Lower lobe of right lung (tissue), 2 donors: ENCODE data around the gene CTDSP1. TPM values are rescaled to one million over a fixed set of nuclear protein-coding genes. Genes with fewer than 3 reads are reported as not detected.

ENCODE experiments used
- ATAC-seq, 2 donors: fragments of 200-7000 bp; cut with Tn5 transposase; one replicate each; pipeline ENCODE4 v1.9.1; 2020 to 2022; ENCODE audit warnings: mild to moderate bottlenecking in 2 of 2, moderate library complexity in 2 of 2
- DNase-seq: peaks from one replicate; pipeline ENCODE4 v3.0.0-alpha.2; 2020
- H3K27ac ChIP-seq: fragments of 200-600 bp; one replicate; pipeline ENCODE4 v1.8.0; 2022
- H3K27me3 ChIP-seq: fragments of 200-600 bp; one replicate; pipeline ENCODE4 v1.8.0; 2022; ENCODE audit warnings: low read depth
- H3K36me3 ChIP-seq: fragments of 200-600 bp; one replicate; pipeline ENCODE4 v1.8.0; 2022; ENCODE audit warnings: mild to moderate bottlenecking
- H3K4me1 ChIP-seq: fragments of 200-600 bp; one replicate; pipeline ENCODE4 v1.8.0; 2022
- H3K4me3 ChIP-seq: fragments of 200-600 bp; one replicate; pipeline ENCODE4 v1.8.0; 2022; ENCODE audit warnings: mild to moderate bottlenecking
- H3K9me3 ChIP-seq: fragments of 200-600 bp; one replicate; pipeline ENCODE4 v1.8.0; 2022
- intact Hi-C: fragments of 100-400 bp; cut with DNase I; formaldehyde crosslinking; loops from one replicate; pipeline ENCODE4 v1.11.0; 2022
- total RNA-seq: library from RNA; stranded (reverse); fragmentation: NEBNext Ultra II Directional; extraction: Animal tissue kit (Norgen Biotek cat#: 25700); gene quantifications from one replicate; pipeline ENCODE4 v1.2.1, GENCODE V29; 2021
- TF ChIP-seq, protein P1 (sequence below): fragments of 200-600 bp; IDR thresholded peaks from one replicate; pipeline ENCODE4 v1.8.0; 2022; ENCODE audit warnings: antibody characterized with exemption, mild to moderate bottlenecking
- donor health status: DM: no; HTN: yes; CAD: no; lungs with severe emphysema.

The CTDSP1 gene
- total RNA-seq, 1 donor from 2014 or later: 168 TPM

DNA sequence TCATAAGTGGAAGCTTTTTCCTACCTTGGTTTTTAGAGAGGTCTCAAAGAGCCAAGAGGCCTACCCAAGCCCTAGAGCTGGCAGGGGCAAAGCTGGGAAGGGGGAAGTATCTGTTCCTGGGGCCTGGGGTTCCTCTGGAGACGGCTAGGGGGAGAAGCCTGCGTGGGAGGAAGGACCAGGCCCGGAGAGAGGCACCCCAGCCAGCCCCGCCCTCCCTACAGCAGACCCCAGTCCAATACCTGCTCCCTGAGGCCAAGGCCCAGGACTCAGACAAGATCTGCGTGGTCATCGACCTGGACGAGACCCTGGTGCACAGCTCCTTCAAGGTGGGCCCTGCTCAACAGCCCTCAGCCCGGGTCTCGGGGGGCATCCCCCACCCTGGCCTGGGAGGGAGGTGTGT is 2.2 kb downstream of the CTDSP1 start:
- no peaks in the 10 kb centered on the region for H3K9me3 ChIP-seq
- peak overlapping the region; percentile 100 for H3K27ac ChIP-seq
- DNase-seq (no peak), ATAC-seq (no peak)
- peaks cover 66% of the 10 kb centered on the region for H3K4me1 ChIP-seq
- peak overlapping the region; percentile 99 for H3K4me3 ChIP-seq
- H3K36me3 ChIP-seq: peaks cover 44% of the 10 kb centered on the region
- H3K27me3 ChIP-seq: no peaks in the 10 kb centered on the region
- intact Hi-C loops: no loop called here
- TF ChIP-seq, protein P1, sequence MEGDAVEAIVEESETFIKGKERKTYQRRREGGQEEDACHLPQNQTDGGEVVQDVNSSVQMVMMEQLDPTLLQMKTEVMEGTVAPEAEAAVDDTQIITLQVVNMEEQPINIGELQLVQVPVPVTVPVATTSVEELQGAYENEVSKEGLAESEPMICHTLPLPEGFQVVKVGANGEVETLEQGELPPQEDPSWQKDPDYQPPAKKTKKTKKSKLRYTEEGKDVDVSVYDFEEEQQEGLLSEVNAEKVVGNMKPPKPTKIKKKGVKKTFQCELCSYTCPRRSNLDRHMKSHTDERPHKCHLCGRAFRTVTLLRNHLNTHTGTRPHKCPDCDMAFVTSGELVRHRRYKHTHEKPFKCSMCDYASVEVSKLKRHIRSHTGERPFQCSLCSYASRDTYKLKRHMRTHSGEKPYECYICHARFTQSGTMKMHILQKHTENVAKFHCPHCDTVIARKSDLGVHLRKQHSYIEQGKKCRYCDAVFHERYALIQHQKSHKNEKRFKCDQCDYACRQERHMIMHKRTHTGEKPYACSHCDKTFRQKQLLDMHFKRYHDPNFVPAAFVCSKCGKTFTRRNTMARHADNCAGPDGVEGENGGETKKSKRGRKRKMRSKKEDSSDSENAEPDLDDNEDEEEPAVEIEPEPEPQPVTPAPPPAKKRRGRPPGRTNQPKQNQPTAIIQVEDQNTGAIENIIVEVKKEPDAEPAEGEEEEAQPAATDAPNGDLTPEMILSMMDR: no peak

DNA sequence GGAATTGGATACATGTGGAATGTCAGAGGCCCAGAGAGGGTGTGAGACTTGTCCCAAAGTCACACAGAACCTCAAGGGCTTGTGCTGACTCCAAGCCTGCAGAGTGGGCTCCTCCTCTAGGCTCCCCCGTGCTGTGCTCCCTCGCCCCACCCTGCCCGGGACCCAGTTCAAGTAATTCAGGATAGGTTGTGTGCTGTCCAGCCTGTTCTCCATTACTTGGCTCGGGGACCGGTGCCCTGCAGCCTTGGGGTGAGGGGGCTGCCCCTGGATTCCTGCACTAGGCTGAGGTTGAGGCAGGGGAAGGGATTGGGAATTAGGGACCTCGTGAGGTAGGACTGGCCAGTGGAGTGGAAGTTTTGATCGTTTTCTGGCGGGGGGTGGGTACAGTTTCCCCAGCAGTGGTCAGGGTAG is 2.8 kb downstream of the CTDSP1 start:
- H3K36me3 ChIP-seq: peaks cover 44% of the 10 kb centered on the region
- no peaks in the 10 kb centered on the region for H3K27me3 ChIP-seq
- peak overlapping the region; percentile 99 for H3K4me3 ChIP-seq
- H3K27ac ChIP-seq: peak overlapping the region; percentile 100
- DNase-seq (no peak), ATAC-seq (no peak)
- no peaks in the 10 kb centered on the region for H3K9me3 ChIP-seq
- intact Hi-C loops: no loop called here
- TF ChIP-seq, protein P1: no peak
- peaks cover 66% of the 10 kb centered on the region for H3K4me1 ChIP-seq

DNA sequence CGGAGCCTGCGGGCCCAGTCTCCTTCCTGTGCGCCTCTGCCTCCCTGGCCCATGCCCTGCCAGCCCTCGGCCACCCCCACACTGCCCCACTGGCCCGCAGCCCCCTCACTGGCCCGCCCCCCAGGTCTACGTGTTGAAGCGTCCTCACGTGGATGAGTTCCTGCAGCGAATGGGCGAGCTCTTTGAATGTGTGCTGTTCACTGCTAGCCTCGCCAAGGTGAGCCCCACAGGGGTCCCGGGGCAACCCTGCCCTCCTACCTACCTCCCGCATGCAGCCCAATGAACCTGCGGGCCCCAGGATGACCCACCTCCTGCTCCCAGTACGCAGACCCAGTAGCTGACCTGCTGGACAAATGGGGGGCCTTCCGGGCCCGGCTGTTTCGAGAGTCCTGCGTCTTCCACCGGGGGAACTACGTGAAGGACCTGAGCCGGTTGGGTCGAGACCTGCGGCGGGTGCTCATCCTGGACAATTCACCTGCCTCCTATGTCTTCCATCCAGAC is 3.3 kb downstream of the CTDSP1 start:
- Histone ChIP-seq H3K36me3 (peaks cover 44% of the 10 kb centered on the region), H3K27me3 (no peaks in the 10 kb centered on the region), H3K4me3 (no peak overlapping the region), H3K4me1 (peaks cover 66% of the 10 kb centered on the region), H3K27ac (peak overlapping the region; percentile 100), H3K9me3 (no peaks in the 10 kb centered on the region)
- TF ChIP-seq, protein P1: no peak
- DNase-seq (no peak), ATAC-seq (no peak)
- intact Hi-C loops: no loop called here

DNA sequence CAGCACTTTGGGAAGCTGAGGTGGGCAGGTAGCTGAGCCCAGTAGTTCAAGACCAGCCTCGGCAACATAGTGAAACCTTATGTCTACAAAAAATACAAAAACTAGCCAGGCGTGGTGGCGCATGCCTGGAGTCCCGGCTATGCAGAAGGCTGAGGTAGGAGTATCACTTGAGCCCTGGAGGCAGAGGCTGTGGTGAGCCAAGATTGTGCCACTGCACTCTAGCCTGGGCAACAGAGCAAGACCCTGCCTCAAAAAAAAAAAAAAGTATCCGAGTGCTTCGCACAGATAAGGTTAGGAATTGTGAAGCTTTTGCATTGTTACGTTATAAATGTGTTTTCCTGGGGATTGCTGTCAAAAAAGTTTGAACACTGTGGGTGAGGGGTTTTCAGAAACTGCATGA is 4.1 kb downstream of the CTDSP1 start:
- Histone ChIP-seq H3K9me3 (no peaks in the 10 kb centered on the region), H3K36me3 (peaks cover 44% of the 10 kb centered on the region), H3K4me1 (peaks cover 63% of the 10 kb centered on the region), H3K4me3 (no peak overlapping the region), H3K27me3 (no peaks in the 10 kb centered on the region), H3K27ac (no peak overlapping the region)
- TF ChIP-seq, protein P1: no peak
- DNase-seq: no peak
- intact Hi-C loops: no loop called here
- ATAC-seq: no peak

DNA sequence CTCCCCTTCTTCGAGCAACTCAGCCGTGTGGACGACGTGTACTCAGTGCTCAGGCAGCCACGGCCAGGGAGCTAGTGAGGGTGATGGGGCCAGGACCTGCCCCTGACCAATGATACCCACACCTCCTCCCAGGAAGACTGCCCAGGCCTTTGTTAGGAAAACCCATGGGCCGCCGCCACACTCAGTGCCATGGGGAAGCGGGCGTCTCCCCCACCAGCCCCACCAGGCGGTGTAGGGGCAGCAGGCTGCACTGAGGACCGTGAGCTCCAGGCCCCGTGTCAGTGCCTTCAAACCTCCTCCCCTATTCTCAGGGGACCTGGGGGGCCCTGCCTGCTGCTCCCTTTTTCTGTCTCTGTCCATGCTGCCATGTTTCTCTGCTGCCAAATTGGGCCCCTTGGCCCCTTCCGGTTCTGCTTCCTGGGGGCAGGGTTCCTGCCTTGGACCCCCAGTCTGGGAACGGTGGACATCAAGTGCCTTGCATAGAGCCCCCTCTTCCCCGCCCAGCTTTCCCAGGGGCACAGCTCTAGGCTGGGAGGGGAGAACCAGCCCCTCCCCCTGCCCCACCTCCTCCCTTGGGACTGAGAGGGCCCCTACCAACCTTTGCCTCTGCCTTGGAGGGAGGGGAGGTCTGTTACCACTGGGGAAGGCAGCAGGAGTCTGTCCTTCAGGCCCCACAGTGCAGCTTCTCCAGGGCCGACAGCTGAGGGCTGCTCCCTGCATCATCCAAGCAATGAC is 4.8 kb downstream of the CTDSP1 start:
- ATAC-seq (no peak), DNase-seq (no peak)
- Histone ChIP-seq H3K9me3 (no peaks in the 10 kb centered on the region), H3K4me1 (peaks cover 63% of the 10 kb centered on the region), H3K27me3 (no peaks in the 10 kb centered on the region), H3K4me3 (no peak overlapping the region), H3K27ac (peak overlapping the region; percentile 90), H3K36me3 (peaks cover 44% of the 10 kb centered on the region)
- intact Hi-C loops: no loop called here
- TF ChIP-seq, protein P1: no peak
